Medulla oblongata (tissue), 1 donor: ENCODE measurements around the gene OOSP3.
"Not testable (repeated sequence)": the region's sequence is repeated elsewhere in the genome, so short reads cannot be mapped to it uniquely, and the experiment has no call there.

Experiments used
- DNase-seq: peaks from one replicate; pipeline ENCODE4 v3.0.0-alpha.2; 2015; ENCODE audit errors: extremely low spot score

OOSP3 gene

GRCh38 chr11:59877325-59877724 is 1.3 kb upstream of the OOSP3 start:
- no peak for DNase-seq

GRCh38 chr11:59877784-59878183 is 798 bp upstream of the OOSP3 start:
- no peak for DNase-seq

GRCh38 chr11:59879567-59879966 is 985 bp downstream of the OOSP3 start:
- no peak for DNase-seq

- DNase-seq: no peak
Observed at GRCh38 chr11:59883597-59883996, 5.0 kb downstream of the OOSP3 start.

GRCh38 chr11:59887156-59887555 is 8.6 kb downstream of the OOSP3 start:
- DNase-seq: not testable (repeated sequence)

GRCh38 chr11:59891781-59892181 is 13.2 kb downstream of the OOSP3 start:
- DNase-seq: no peak

GRCh38 chr11:59894616-59895015 is 16.0 kb downstream of the OOSP3 start:
- DNase-seq: no peak

- no peak for DNase-seq
Observed at GRCh38 chr11:59898046-59898445, 19.5 kb downstream of the OOSP3 start.

GRCh38 chr11:59898650-59899049 is 20.1 kb downstream of the OOSP3 start:
- no peak for DNase-seq

GRCh38 chr11:59899532-59899931 is 20.9 kb downstream of the OOSP3 start:
- no peak for DNase-seq

GRCh38 chr11:59900366-59901126 is 22.0 kb downstream of the OOSP3 start:
- DNase-seq: no peak

GRCh38 chr11:59901306-59901705 is 22.7 kb downstream of the OOSP3 start:
- no peak for DNase-seq

- DNase-seq: not testable (repeated sequence)
Observed at GRCh38 chr11:59903569-59903968, 25.0 kb downstream of the OOSP3 start.

GRCh38 chr11:59918480-59918879 is 39.9 kb downstream of the OOSP3 start:
- DNase-seq: no peak

GRCh38 chr11:59918987-59919589 is 40.5 kb downstream of the OOSP3 start:
- DNase-seq: peak; percentile 12

GRCh38 chr11:59923813-59924212 is 45.2 kb downstream of the OOSP3 start:
- no peak for DNase-seq

- DNase-seq: no peak
Observed at GRCh38 chr11:59931688-59932087, 53.1 kb downstream of the OOSP3 start.

- DNase-seq: no peak
Observed at GRCh38 chr11:59938132-59938531, 59.5 kb downstream of the OOSP3 start, which contains the start of gene OOSP1. Gene OOSP1, plus strand, starts transcription at chr11:59938432. Its CDS starts 23 bp downstream, at chr11:59938455.

- DNase-seq: no peak
Observed at GRCh38 chr11:59938718-59939117, 60.1 kb downstream of the OOSP3 start.

GRCh38 chr11:59939482-59939881 is 60.9 kb downstream of the OOSP3 start:
- DNase-seq: no peak

GRCh38 chr11:59941091-59941490 is 62.5 kb downstream of the OOSP3 start:
- no peak for DNase-seq

- no peak for DNase-seq
Observed at GRCh38 chr11:59943997-59944714, 65.6 kb downstream of the OOSP3 start.

GRCh38 chr11:59944720-59945119 is 66.1 kb downstream of the OOSP3 start:
- DNase-seq: no peak
